ENCODE measurements around the gene CDCA5. TPM values are rescaled to one million over a fixed set of nuclear protein-coding genes. Genes with fewer than 3 reads are reported as not detected.

CDCA5 gene
- total RNA-seq, 1 experiment from 2014 or later = 94.8 TPM

DNA sequence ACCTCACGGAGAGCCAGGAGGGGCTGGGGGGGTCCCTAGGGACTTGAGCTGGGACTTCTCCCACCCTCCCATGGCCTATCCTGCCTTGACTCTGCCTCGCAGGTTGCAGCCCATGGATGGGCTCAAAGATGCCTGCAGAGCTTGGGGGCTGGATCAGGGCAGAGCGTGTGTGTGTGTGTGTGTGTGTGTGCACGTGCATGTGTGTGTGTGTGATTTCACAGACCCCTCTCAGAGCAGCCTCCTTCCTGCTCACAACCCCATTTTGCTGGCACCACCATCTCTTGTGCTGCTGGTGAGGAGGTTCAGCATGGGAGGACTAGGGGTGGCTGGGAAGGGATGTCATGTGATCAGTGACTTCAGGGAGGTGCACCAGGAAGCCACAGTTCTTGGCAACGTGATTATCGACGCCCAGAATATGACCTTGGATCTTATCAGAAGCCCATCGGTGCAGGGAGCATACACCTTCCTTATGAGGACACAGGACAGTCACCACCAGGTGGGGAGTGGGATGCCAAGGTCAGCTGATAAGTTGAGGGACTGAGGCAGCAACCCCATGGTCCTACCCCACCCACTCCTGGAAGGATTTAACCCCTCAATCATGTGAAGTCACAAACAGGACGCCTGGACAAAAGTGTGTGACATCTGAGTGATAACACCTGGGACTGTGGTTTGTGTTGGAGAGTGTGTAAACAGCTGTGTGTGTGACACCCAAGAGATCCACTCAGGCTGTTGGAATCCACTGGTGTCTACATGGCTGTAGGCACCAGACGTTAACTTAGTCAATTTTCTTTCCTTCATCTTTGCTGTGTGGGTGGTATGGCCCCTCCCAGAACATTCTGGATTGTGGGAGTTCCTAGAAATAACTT lies 23.6 kb downstream of the CDCA5 start:
- DNase-seq = no peak
- no peaks in the 10 kb centered on the region for H3K36me3 Mint-ChIP-seq (ENCODE audit: insufficient read depth in 1 of 3, low read depth in 3 of 3)
- no peak overlapping the region for H3K18ac ChIP-seq (ENCODE audit: insufficient read length, low read depth, low read length)
- H3K4me1 Mint-ChIP-seq = peaks cover 4 to 5% of the 10 kb centered on the region in 2 experiments
- no peak overlapping the region for H3T11ph ChIP-seq (ENCODE audit: low read length)
- no peaks in the 10 kb centered on the region for H4K20me1 ChIP-seq (ENCODE audit: control insufficient read depth, insufficient read depth, insufficient read length)
- H2BK12ac ChIP-seq (ENCODE audit: insufficient read length, low read depth, low read length) = no peak overlapping the region
- H2AK5ac ChIP-seq (ENCODE audit: insufficient read length, low read length) = no peak overlapping the region
- no peak overlapping the region for H3K4me2 ChIP-seq (ENCODE audit: insufficient read depth, insufficient read length, low read length)
- H3K4me1 ChIP-seq (ENCODE audit: insufficient read depth, low read length) = no peaks in the 10 kb centered on the region
- H3K27me3 ChIP-seq (ENCODE audit: insufficient read depth, low read length) = no peaks in the 10 kb centered on the region
- no peak overlapping the region for H3K4me3 Mint-ChIP-seq
- H3K23me2 ChIP-seq (ENCODE audit: insufficient read length, low read depth, low read length, poor library complexity, severe bottlenecking) = no peaks in the 10 kb centered on the region
- TF ChIP-seq CTCF (conservative IDR thresholded peaks at IDR 0.05) = no peak
- no peak overlapping the region for H2BK20ac ChIP-seq (ENCODE audit: low read depth, low read length, poor library complexity, severe bottlenecking)
- no peak overlapping the region for H3K14ac ChIP-seq (ENCODE audit: insufficient read depth, low read length)
- no peak overlapping the region for H2BK120ac ChIP-seq (ENCODE audit: low read depth, low read length, poor library complexity, severe bottlenecking)
- no peak overlapping the region for H3K4ac ChIP-seq (ENCODE audit: low read depth, low read length)
- no peaks in the 10 kb centered on the region for H3K9me3 Mint-ChIP-seq
- H3K79me2 ChIP-seq (ENCODE audit: insufficient read depth, low read length) = no peaks in the 10 kb centered on the region
- no peak overlapping the region for H4K8ac ChIP-seq (replicated peaks; ENCODE audit: insufficient read length, low read depth, low read length)
- H4K5ac ChIP-seq (ENCODE audit: insufficient read length, low read depth, low read length) = no peak overlapping the region
- H3K56ac ChIP-seq (ENCODE audit: insufficient read length, low read depth, low read length) = no peak overlapping the region
- peaks cover 8% of the 10 kb centered on the region for H3K27me3 Mint-ChIP-seq (ENCODE audit: low read depth)
- H4K91ac ChIP-seq (ENCODE audit: insufficient read length, low read depth, low read length) = no peak overlapping the region
- no peaks in the 10 kb centered on the region for H3K79me1 ChIP-seq (ENCODE audit: insufficient read depth, low read depth, low read length, poor library complexity, severe bottlenecking)
- H3K23ac ChIP-seq (ENCODE audit: insufficient read length, low read depth, low read length) = no peak overlapping the region
- H3K9ac ChIP-seq (ENCODE audit: extremely low read depth, insufficient read length, low read length) = no peak overlapping the region
- no peaks in the 10 kb centered on the region for H3K9me3 ChIP-seq (ENCODE audit: control insufficient read depth, low read depth, low read length)
- no CpG with 5 or more reads among the region's 10 CpGs for WGBS (ENCODE audit: extremely low coverage, insufficient read length, low lambda C conversion rate)
- H3K27ac Mint-ChIP-seq = no peak overlapping the region
- H2BK5ac ChIP-seq (ENCODE audit: insufficient read length, low read length) = no peak overlapping the region
- H3K27ac ChIP-seq (ENCODE audit: insufficient read length, low read depth, low read length) = no peak overlapping the region
- no peak overlapping the region for H2BK15ac ChIP-seq (ENCODE audit: low read depth, low read length)
- no peak overlapping the region for H2AFZ ChIP-seq (ENCODE audit: low read length)

Measured in H9 (cell line).